GM21423 (cell line): Measurements from ENCODE around the gene RAD51B.

Source experiments
- ATAC-seq: cut with Tn5 transposase; IDR thresholded peaks from one replicate; pipeline ENCODE4 v1.9.1; 2021; ENCODE audit warnings: mild to moderate bottlenecking, moderate library complexity; ENCODE audit not compliant: unreplicated experiment

RAD51B gene

GRCh38 chr14:68446243-68447040, 626.9 kb downstream of the RAD51B start:
- no peak for ATAC-seq

GRCh38 chr14:68447581-68448251, 628.1 kb downstream of the RAD51B start:
- no peak for ATAC-seq

- no peak for ATAC-seq
Measured at GRCh38 chr14:68448252-68448902, 628.8 kb downstream of the RAD51B start.

GRCh38 chr14:68449561-68450181, 630.1 kb downstream of the RAD51B start:
- no peak for ATAC-seq

GRCh38 chr14:68450391-68451120, 631.0 kb downstream of the RAD51B start:
- no peak for ATAC-seq

GRCh38 chr14:68451696-68452373, 632.3 kb downstream of the RAD51B start:
- no peak for ATAC-seq

GRCh38 chr14:68458253-68458652, 638.7 kb downstream of the RAD51B start:
- no peak for ATAC-seq

- ATAC-seq: no peak
Measured at GRCh38 chr14:68458840-68459469, 639.4 kb downstream of the RAD51B start.

DNA sequence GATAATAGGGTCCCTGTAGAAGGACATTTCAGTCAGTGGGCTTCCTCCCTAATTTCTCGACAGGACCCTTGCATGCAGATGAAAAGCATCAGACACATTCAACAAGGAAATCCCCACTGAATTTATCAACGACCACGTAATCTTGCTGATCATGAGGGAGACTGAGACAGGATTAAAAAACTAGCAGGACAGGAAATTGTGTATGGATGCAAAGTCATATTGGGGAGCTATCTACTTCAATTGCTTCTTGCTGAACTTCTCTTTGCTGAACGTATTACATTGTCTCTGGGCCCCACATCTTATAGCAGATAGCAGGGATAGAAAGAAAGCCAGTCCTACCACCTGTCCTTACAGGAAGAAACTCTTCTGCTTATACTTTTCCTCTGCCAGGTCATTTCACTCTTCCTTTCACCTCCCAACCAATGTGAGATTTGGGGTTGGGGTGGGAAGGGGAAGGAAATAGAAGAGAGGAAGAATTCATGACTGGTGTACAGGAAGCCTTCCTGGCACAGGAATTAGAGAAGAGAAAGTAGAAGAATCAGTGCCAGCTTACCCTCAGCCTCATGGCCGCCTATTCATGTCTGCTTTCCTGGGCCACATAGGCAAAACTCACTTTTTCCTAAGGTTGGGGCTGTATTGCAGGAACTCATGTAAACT, 640.0 kb downstream of the RAD51B start:
- no peak for ATAC-seq

- no peak for ATAC-seq
Measured at GRCh38 chr14:68460541-68460940, 641.0 kb downstream of the RAD51B start.

GRCh38 chr14:68461086-68461485, 641.5 kb downstream of the RAD51B start:
- ATAC-seq: no peak

GRCh38 chr14:68462683-68463082, 643.1 kb downstream of the RAD51B start:
- no peak for ATAC-seq

DNA sequence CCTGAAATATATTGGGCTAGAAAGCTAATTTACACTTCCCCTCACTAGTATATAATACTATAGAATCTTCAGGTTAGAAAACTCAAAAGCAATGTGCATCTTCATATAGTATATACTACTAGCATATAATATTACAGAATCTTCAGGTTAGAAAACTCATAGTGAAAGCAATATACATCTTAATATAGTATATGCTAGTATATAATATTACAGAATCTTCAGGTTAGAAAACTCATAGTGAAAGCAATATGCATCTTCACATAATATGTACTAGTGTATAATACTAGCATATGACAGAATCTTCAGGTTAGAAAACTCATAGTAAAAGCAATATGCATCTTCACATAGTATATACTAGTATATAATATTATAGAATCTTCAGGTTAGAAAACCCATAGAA, 643.7 kb downstream of the RAD51B start:
- no peak for ATAC-seq

- no peak for ATAC-seq
Measured at GRCh38 chr14:68463705-68464374, 644.3 kb downstream of the RAD51B start.

DNA sequence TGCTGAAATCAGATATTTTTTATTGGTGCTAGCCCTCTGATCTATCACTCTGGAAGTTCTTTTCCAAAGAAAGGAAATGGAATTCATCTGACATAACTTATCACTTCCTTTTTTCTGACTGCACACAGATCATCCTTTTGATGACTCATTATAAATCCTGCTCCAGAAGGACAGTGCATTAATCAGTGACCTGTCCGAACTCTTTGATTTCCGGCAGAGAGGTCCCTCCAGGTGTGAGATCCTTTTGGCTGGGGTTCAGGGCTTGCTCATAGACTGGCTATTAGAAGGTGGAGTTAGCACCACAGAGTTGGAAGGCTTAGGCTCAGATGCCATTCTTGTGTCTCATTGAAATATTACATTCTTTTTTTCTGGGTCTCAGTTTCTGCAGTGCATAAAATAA, 645.1 kb downstream of the RAD51B start:
- ATAC-seq: no peak

- no peak for ATAC-seq
Measured at GRCh38 chr14:68466491-68466977, 647.0 kb downstream of the RAD51B start.

- ATAC-seq: no peak
Measured at GRCh38 chr14:68467425-68467824, 647.8 kb downstream of the RAD51B start.

- ATAC-seq: no peak
Measured at GRCh38 chr14:68468437-68469207, 649.0 kb downstream of the RAD51B start.
